Measurements from ENCODE around the gene SOS2. TPM values are rescaled to one million over a fixed set of nuclear protein-coding genes. Genes with fewer than 3 reads are reported as not detected.

Gene SOS2
- polyA plus RNA-seq, 1 donor (not counting 4 experiments of a cell fraction or from before 2014, with no cell fraction given) = 13.0 TPM

GRCh38 chr14:50260511-50260910 lies 29.1 kb upstream of the SOS2 start:
- dilution Hi-C loops (cut with MboI; ENCODE audit: extremely low pct_ligation_motif_present, low sequenced_read_pairs) = no loop called here
- no peaks in the 10 kb centered on the region for H3K9me1 ChIP-seq (ENCODE audit: control insufficient read depth, extremely low read depth, insufficient read depth, low read length)
- no peak overlapping the region for H3K4me3 ChIP-seq (ENCODE audit: control insufficient read depth in 2 of 3, extremely low read depth in 1 of 3, insufficient read depth in 2 of 3, low read depth in 1 of 3, low read length in 3 of 3)
- no peaks in the 10 kb centered on the region for H3K79me2 ChIP-seq (ENCODE audit: control insufficient read depth, insufficient read depth, low read length)
- DNase-seq (ENCODE audit: low read depth, low spot score) (no peak), FAIRE-seq (no peak)
- no peaks in the 10 kb centered on the region for H3K27me3 ChIP-seq (ENCODE audit: control insufficient read depth, extremely low read depth, insufficient read depth, low read length)
- H2AFZ ChIP-seq (ENCODE audit: control insufficient read depth, low read length) = no peak overlapping the region
- H3K9ac ChIP-seq (ENCODE audit: control insufficient read depth, extremely low read depth, insufficient read depth, low read length) = no peak overlapping the region
- H3K36me3 ChIP-seq (ENCODE audit: control insufficient read depth in 2 of 2, extremely low read depth in 1 of 2, insufficient read depth in 2 of 2, low read length in 2 of 2) = no peaks in the 10 kb centered on the region
- no peak overlapping the region for H3K27ac ChIP-seq (ENCODE audit: control insufficient read depth, insufficient read depth, low read length)
- H3K4me1 ChIP-seq (ENCODE audit: control insufficient read depth, extremely low read depth, insufficient read depth, low read length) = no peaks in the 10 kb centered on the region
- H4K20me1 ChIP-seq (ENCODE audit: control insufficient read depth, extremely low read depth, insufficient read depth, low read length) = no peaks in the 10 kb centered on the region
- no peaks in the 10 kb centered on the region for H3K9me3 ChIP-seq (ENCODE audit: control insufficient read depth, low read depth, low read length)
- TF ChIP-seq EZH2 (IDR thresholded peaks at IDR 0.05; ENCODE audit: low read length) = no peak
- TF ChIP-seq CTCF (optimal IDR thresholded peaks at IDR 0.05 in 1 of 3, IDR thresholded peaks at IDR 0.05 in 1 of 3, conservative IDR thresholded peaks at IDR 0.05 in 1 of 3; ENCODE audit: extremely low read depth in 1 of 3, insufficient read depth in 2 of 3, low read length in 3 of 3) = peak; percentile 28 to 45 (median 37)
- no peak overlapping the region for H3K4me2 ChIP-seq (ENCODE audit: control insufficient read depth, extremely low read depth, insufficient read depth, low read depth, low read length)

- H3K4me3 ChIP-seq (ENCODE audit: control insufficient read depth in 2 of 3, extremely low read depth in 1 of 3, insufficient read depth in 2 of 3, low read depth in 1 of 3, low read length in 3 of 3) = no peak overlapping the region
- FAIRE-seq (no peak), DNase-seq (ENCODE audit: low read depth, low spot score) (no peak)
- no peaks in the 10 kb centered on the region for H3K79me2 ChIP-seq (ENCODE audit: control insufficient read depth, insufficient read depth, low read length)
- no peaks in the 10 kb centered on the region for H4K20me1 ChIP-seq (ENCODE audit: control insufficient read depth, extremely low read depth, insufficient read depth, low read length)
- H2AFZ ChIP-seq (ENCODE audit: control insufficient read depth, low read length) = no peak overlapping the region
- H3K9me1 ChIP-seq (ENCODE audit: control insufficient read depth, extremely low read depth, insufficient read depth, low read length) = no peaks in the 10 kb centered on the region
- no peak overlapping the region for H3K27ac ChIP-seq (ENCODE audit: control insufficient read depth, insufficient read depth, low read length)
- no peaks in the 10 kb centered on the region for H3K9me3 ChIP-seq (ENCODE audit: control insufficient read depth, low read depth, low read length)
- dilution Hi-C loops (cut with MboI; ENCODE audit: extremely low pct_ligation_motif_present, low sequenced_read_pairs) = no loop called here
- no peaks in the 10 kb centered on the region for H3K27me3 ChIP-seq (ENCODE audit: control insufficient read depth, extremely low read depth, insufficient read depth, low read length)
- TF ChIP-seq EZH2 (IDR thresholded peaks at IDR 0.05; ENCODE audit: low read length) (no peak), CTCF (optimal IDR thresholded peaks at IDR 0.05 in 1 of 3, IDR thresholded peaks at IDR 0.05 in 1 of 3, conservative IDR thresholded peaks at IDR 0.05 in 1 of 3; ENCODE audit: extremely low read depth in 1 of 3, insufficient read depth in 2 of 3, low read length in 3 of 3) (no peak)
- H3K4me1 ChIP-seq (ENCODE audit: control insufficient read depth, extremely low read depth, insufficient read depth, low read length) = no peaks in the 10 kb centered on the region
- no peaks in the 10 kb centered on the region for H3K36me3 ChIP-seq (ENCODE audit: control insufficient read depth in 2 of 2, extremely low read depth in 1 of 2, insufficient read depth in 2 of 2, low read length in 2 of 2)
- H3K9ac ChIP-seq (ENCODE audit: control insufficient read depth, extremely low read depth, insufficient read depth, low read length) = no peak overlapping the region
- no peak overlapping the region for H3K4me2 ChIP-seq (ENCODE audit: control insufficient read depth, extremely low read depth, insufficient read depth, low read depth, low read length)
Observed at GRCh38 chr14:50260072-50260471, 28.7 kb upstream of the SOS2 start.

Measured in keratinocyte (primary cell).